ENCODE measurements around the gene BRAT1. TPM values are rescaled to one million over a fixed set of nuclear protein-coding genes. Genes with fewer than 3 reads are reported as not detected.

BRAT1 gene
- total RNA-seq, 2 donors from 2014 or later = 34.0 to 42.8 TPM

GRCh38 chr7:2500701-2501100 is 54.6 kb downstream of the BRAT1 start:
- no peak for ATAC-seq (replicated peaks)
- no peaks in the 10 kb centered on the region for H3K36me3 Mint-ChIP-seq (ENCODE audit: low read depth)
- H3K27me3 Mint-ChIP-seq = no peaks in the 10 kb centered on the region
- no peaks in the 10 kb centered on the region for H3K9me3 Mint-ChIP-seq
- H3K4me1 Mint-ChIP-seq = no peaks in the 10 kb centered on the region
- no peak overlapping the region for H3K27ac Mint-ChIP-seq
- no peak overlapping the region for H3K4me3 Mint-ChIP-seq

- no peaks in the 10 kb centered on the region for H3K36me3 Mint-ChIP-seq (ENCODE audit: low read depth)
- H3K27ac Mint-ChIP-seq = no peak overlapping the region
- no peaks in the 10 kb centered on the region for H3K4me1 Mint-ChIP-seq
- H3K9me3 Mint-ChIP-seq = no peaks in the 10 kb centered on the region
- no peaks in the 10 kb centered on the region for H3K27me3 Mint-ChIP-seq
- ATAC-seq (replicated peaks) = no peak
- H3K4me3 Mint-ChIP-seq = no peak overlapping the region
Observed at GRCh38 chr7:2499719-2500430, 55.4 kb downstream of the BRAT1 start.

- H3K9me3 Mint-ChIP-seq = no peaks in the 10 kb centered on the region
- no peak overlapping the region for H3K4me3 Mint-ChIP-seq
- H3K36me3 Mint-ChIP-seq (ENCODE audit: low read depth) = no peaks in the 10 kb centered on the region
- H3K4me1 Mint-ChIP-seq = no peaks in the 10 kb centered on the region
- H3K27me3 Mint-ChIP-seq = no peaks in the 10 kb centered on the region
- ATAC-seq (replicated peaks) = no peak
- H3K27ac Mint-ChIP-seq = no peak overlapping the region
Observed at GRCh38 chr7:2499181-2499580, 56.1 kb downstream of the BRAT1 start.

- no peaks in the 10 kb centered on the region for H3K27me3 Mint-ChIP-seq
- no peaks in the 10 kb centered on the region for H3K36me3 Mint-ChIP-seq (ENCODE audit: low read depth)
- H3K4me1 Mint-ChIP-seq = no peaks in the 10 kb centered on the region
- no peak overlapping the region for H3K27ac Mint-ChIP-seq
- H3K4me3 Mint-ChIP-seq = no peak overlapping the region
- no peaks in the 10 kb centered on the region for H3K9me3 Mint-ChIP-seq
- ATAC-seq (replicated peaks) = no peak
Observed at GRCh38 chr7:2498708-2499107, 56.6 kb downstream of the BRAT1 start.

- Mint-ChIP-seq H3K27ac (no peak overlapping the region), H3K27me3 (no peaks in the 10 kb centered on the region), H3K4me3 (no peak overlapping the region), H3K36me3 (ENCODE audit: low read depth) (no peaks in the 10 kb centered on the region), H3K4me1 (no peaks in the 10 kb centered on the region), H3K9me3 (no peaks in the 10 kb centered on the region)
- ATAC-seq (replicated peaks) = no peak
Observed at GRCh38 chr7:2497500-2498336, 57.6 kb downstream of the BRAT1 start.

- no peak for ATAC-seq (replicated peaks)
- peaks cover 3% of the 10 kb centered on the region for H3K4me1 Mint-ChIP-seq
- H3K4me3 Mint-ChIP-seq = no peak overlapping the region
- H3K27me3 Mint-ChIP-seq = no peaks in the 10 kb centered on the region
- no peaks in the 10 kb centered on the region for H3K36me3 Mint-ChIP-seq (ENCODE audit: low read depth)
- H3K9me3 Mint-ChIP-seq = no peaks in the 10 kb centered on the region
- H3K27ac Mint-ChIP-seq = no peak overlapping the region
Observed at GRCh38 chr7:2497065-2497464, 58.3 kb downstream of the BRAT1 start.

GRCh38 chr7:2496375-2496774 is 58.9 kb downstream of the BRAT1 start:
- H3K4me1 Mint-ChIP-seq = peaks cover 10% of the 10 kb centered on the region
- no peaks in the 10 kb centered on the region for H3K27me3 Mint-ChIP-seq
- ATAC-seq (replicated peaks) = no peak
- H3K36me3 Mint-ChIP-seq (ENCODE audit: low read depth) = no peaks in the 10 kb centered on the region
- H3K4me3 Mint-ChIP-seq = no peak overlapping the region
- H3K27ac Mint-ChIP-seq = no peak overlapping the region
- H3K9me3 Mint-ChIP-seq = peaks cover 3% of the 10 kb centered on the region

GRCh38 chr7:2495418-2496299 is 59.7 kb downstream of the BRAT1 start:
- H3K36me3 Mint-ChIP-seq (ENCODE audit: low read depth) = no peaks in the 10 kb centered on the region
- H3K4me3 Mint-ChIP-seq = no peak overlapping the region
- H3K27ac Mint-ChIP-seq = no peak overlapping the region
- H3K4me1 Mint-ChIP-seq = peaks cover 11% of the 10 kb centered on the region
- peaks cover 4% of the 10 kb centered on the region for H3K9me3 Mint-ChIP-seq
- no peak for ATAC-seq (replicated peaks)
- no peaks in the 10 kb centered on the region for H3K27me3 Mint-ChIP-seq

- H3K27ac Mint-ChIP-seq = no peak overlapping the region
- peaks cover 4% of the 10 kb centered on the region for H3K9me3 Mint-ChIP-seq
- ATAC-seq (replicated peaks) = no peak
- no peak overlapping the region for H3K4me3 Mint-ChIP-seq
- no peaks in the 10 kb centered on the region for H3K27me3 Mint-ChIP-seq
- peaks cover 11% of the 10 kb centered on the region for H3K4me1 Mint-ChIP-seq
- H3K36me3 Mint-ChIP-seq (ENCODE audit: low read depth) = no peaks in the 10 kb centered on the region
Observed at GRCh38 chr7:2494191-2495130, 60.9 kb downstream of the BRAT1 start.

GRCh38 chr7:2493205-2494164 is 61.8 kb downstream of the BRAT1 start:
- Mint-ChIP-seq H3K27ac (no peak overlapping the region), H3K27me3 (no peaks in the 10 kb centered on the region), H3K9me3 (peaks cover 4% of the 10 kb centered on the region), H3K4me1 (peaks cover 15% of the 10 kb centered on the region), H3K4me3 (no peak overlapping the region), H3K36me3 (ENCODE audit: low read depth) (no peaks in the 10 kb centered on the region)
- no peak for ATAC-seq (replicated peaks)

GRCh38 chr7:2492038-2492437 is 63.3 kb downstream of the BRAT1 start:
- peaks cover 17% of the 10 kb centered on the region for H3K4me1 Mint-ChIP-seq
- H3K27ac Mint-ChIP-seq = no peak overlapping the region
- no peak overlapping the region for H3K4me3 Mint-ChIP-seq
- ATAC-seq (replicated peaks) = no peak
- no peaks in the 10 kb centered on the region for H3K36me3 Mint-ChIP-seq (ENCODE audit: low read depth)
- H3K9me3 Mint-ChIP-seq = peaks cover 4% of the 10 kb centered on the region
- no peaks in the 10 kb centered on the region for H3K27me3 Mint-ChIP-seq

- H3K36me3 Mint-ChIP-seq (ENCODE audit: low read depth) = no peaks in the 10 kb centered on the region
- no peaks in the 10 kb centered on the region for H3K27me3 Mint-ChIP-seq
- H3K27ac Mint-ChIP-seq = no peak overlapping the region
- no peak for ATAC-seq (replicated peaks)
- no peak overlapping the region for H3K4me3 Mint-ChIP-seq
- H3K9me3 Mint-ChIP-seq = peaks cover 4% of the 10 kb centered on the region
- H3K4me1 Mint-ChIP-seq = peaks cover 17% of the 10 kb centered on the region
Observed at GRCh38 chr7:2490181-2490651, 65.1 kb downstream of the BRAT1 start.

- ATAC-seq (replicated peaks) = no peak
- H3K36me3 Mint-ChIP-seq (ENCODE audit: low read depth) = no peaks in the 10 kb centered on the region
- H3K27me3 Mint-ChIP-seq = no peaks in the 10 kb centered on the region
- H3K4me3 Mint-ChIP-seq = no peak overlapping the region
- peaks cover 17% of the 10 kb centered on the region for H3K4me1 Mint-ChIP-seq
- no peak overlapping the region for H3K27ac Mint-ChIP-seq
- H3K9me3 Mint-ChIP-seq = peaks cover 4% of the 10 kb centered on the region
Observed at GRCh38 chr7:2488681-2489080, 66.6 kb downstream of the BRAT1 start.

All from activated T-helper 17 cell treated with anti-CD3 and anti-CD28 coated beads, Interleukin-2, amount 50 U/mL, for 72 hours (primary cell).